Stimulated activated naive CD4-positive, alpha-beta T cell treated with Interleukin-2 at 50 U/mL for 16 hours (primary cell): ENCODE data around the gene SLC30A7.
"Not testable (repeated sequence)": the region's sequence is repeated elsewhere in the genome, so short reads cannot be mapped to it uniquely, and the experiment has no call there.

ENCODE experiments used
- DNase-seq: peaks from one replicate; lab custom pipeline; 2025; lab: John Stamatoyannopoulos, UW

The SLC30A7 gene

DNA sequence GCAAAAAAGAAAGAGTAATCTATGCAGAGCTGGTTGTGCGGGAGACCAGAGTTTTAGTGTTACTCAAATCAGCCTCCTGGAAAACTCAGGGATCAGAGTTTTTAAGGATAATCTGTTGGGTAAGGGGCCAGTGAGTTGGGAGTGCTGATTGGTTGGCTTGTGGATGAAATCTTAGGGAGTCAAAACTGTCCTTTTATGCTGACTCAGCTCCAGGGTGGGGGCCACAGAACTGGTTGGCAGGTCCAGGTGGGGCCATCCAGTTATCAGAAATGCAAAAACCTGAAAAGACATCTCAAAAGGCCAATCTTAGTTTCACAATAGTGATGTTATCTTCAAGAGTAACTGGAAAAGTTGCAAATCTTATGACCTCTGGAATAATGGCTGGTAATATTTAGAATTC, 4.5 kb upstream of the SLC30A7 start:
- DNase-seq: no peak

- no peak for DNase-seq
These were observed 3.3 kb upstream of the SLC30A7 start for GRCh38 chr1:100892554-100892953.

- no peak for DNase-seq
These were observed 2.2 kb upstream of the SLC30A7 start for GRCh38 chr1:100893718-100894117.

GRCh38 chr1:100894603-100895539, 1.0 kb upstream of the SLC30A7 start, which contains the start of gene EXTL2:
EXTL2 (minus strand) TSS chr1:100894842; CDS start chr1:100888757, 6,085 bp downstream.
- DNase-seq: peak; percentile 67

DNA sequence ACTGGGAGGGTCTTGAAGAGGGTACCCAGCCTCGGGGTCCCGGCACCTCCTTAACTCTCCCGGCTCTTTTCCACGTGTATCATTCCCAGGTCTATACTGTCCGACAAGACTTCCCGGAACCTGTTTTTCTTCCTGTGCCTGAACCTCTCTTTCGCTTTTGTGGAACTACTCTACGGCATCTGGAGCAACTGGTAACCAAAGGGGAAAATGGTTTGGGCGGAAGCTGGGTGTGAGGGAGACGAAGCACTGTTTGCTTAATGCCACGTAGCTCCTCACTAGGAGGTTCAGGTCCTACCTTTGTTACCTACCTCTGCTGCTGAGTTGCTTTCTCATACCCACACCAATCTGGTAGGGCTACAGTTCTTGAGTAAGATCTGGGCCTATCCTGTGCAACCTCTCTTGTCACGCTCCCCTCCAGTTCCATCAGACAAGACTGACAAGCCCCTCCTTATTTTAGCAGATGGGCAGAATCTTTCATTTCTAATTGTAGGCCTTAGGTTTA, 642 bp downstream of the SLC30A7 start:
- DNase-seq: peak; percentile 50

- no peak for DNase-seq
These were observed 6.5 kb downstream of the SLC30A7 start for GRCh38 chr1:100902365-100902764.

DNA sequence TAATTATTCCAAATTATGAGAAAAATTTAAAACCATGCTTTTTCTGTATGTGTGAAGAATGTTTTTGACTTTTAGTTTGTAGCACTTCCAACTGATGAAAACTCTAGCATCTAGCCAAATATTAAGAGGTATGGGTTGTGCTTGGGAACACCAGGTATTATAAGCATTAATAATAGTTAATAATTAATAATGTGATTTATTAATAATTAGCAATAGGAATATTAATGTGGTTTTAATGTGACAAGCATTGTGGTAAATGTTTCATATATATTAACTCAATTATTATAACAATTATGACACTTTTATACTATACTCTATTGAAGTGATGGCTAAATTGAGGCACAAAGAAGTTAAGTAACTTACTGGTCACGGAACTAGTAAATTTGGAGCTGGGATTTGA, 7.9 kb downstream of the SLC30A7 start:
- DNase-seq: no peak

DNA sequence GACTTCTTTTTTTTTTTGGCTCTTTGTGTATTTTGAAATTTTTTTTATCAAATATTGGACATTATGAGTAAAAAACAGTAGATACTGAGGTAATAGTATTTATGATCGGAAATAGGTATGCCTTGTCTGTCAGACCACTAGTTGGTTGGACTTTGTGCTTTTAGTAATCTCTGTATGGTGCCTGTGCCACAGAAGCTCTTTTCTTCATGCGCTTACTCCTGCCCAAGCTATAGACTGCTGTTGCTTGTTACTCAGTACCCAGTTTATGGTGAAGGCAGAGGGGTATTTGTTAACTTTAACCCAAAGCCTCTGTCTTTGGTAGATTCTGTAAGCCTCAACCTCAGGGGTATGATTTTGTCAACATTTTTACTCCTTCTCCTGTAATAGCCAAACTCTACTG, 8.6 kb downstream of the SLC30A7 start:
- no peak for DNase-seq

GRCh38 chr1:100905181-100905580, 9.3 kb downstream of the SLC30A7 start:
- no peak for DNase-seq

DNA sequence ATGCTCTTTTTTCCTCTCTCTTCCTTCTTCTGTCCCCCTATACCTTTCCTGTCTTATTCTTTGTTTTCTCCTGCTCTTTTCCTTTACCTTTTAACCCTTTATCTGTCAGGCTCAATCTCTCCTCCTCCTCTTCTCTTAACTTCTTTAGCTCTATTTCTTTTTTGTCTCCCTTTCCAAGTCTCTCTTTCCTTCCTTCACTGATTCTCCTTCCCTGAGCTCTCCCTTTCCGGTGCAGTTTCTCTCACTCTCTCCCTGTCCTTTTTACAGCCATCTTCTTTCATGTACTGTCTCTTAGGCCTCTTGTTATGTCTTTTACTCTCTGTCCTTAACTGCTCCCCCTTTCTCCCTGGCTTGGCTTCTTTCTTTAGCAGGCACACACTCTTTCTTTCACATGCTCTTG, 12.0 kb downstream of the SLC30A7 start:
- no peak for DNase-seq

DNA sequence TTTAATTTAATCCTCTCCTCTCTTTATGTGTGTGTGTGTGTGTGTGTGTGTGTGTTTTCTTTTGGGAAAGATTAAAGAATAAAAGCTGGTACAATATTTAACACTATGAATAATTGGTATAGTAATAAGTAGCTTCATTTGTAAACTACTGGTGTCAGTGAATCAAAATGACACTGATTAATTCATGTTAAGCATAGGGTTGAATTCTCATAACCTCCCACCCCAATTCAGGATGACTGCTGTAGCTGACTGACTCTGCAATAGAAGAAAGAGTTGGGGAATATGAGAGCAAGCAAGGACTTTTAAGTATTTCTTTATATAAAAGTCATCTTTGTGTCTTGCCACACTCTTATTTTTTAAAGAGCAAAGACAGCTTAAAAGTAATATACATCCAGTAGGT, 13.1 kb downstream of the SLC30A7 start:
- DNase-seq: no peak

GRCh38 chr1:100912019-100912418, 16.1 kb downstream of the SLC30A7 start:
- no peak for DNase-seq

- DNase-seq: no peak
These were observed 25.3 kb downstream of the SLC30A7 start for GRCh38 chr1:100921110-100921706.

DNA sequence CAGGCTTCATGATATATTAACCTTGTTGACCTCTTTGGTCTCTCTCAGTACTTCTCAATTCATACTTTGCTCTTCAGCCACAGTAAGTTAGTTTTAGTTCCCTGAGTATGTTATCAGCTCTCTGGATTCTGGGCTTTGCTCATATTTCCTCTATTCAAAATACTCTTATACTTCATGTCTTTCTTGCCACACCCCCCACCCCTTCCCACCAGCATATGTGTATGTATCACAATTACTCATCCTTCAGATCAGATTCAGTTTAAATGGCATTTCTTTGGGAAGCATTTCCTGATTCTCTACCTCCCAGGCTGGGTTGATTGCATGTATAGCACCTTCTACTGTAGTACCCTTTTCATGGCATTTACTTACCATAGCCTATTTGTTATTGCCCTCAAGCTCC, 28.3 kb downstream of the SLC30A7 start:
- DNase-seq: no peak

GRCh38 chr1:100924991-100925390, 29.1 kb downstream of the SLC30A7 start:
- no peak for DNase-seq

DNA sequence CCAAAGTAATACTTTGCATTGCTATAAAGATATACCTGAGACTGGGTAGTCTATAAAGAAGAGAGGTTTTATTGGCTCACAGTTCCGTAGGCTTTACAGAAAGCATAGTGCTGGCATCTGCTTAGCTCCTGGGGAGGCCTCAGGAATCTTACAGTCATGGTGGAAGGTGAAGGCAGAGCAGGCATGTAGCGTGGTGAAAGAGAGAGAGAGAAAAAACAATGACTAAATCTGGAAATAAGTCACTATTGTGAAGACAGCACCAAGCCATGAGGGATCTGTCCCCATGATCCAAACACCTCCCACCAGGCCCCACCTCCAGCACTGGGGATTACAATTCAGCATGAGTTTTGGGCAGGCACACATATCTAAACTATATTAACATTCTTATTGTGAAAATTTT, 30.4 kb downstream of the SLC30A7 start:
- DNase-seq: no peak

GRCh38 chr1:100927276-100927675, 31.4 kb downstream of the SLC30A7 start:
- no peak for DNase-seq

DNA sequence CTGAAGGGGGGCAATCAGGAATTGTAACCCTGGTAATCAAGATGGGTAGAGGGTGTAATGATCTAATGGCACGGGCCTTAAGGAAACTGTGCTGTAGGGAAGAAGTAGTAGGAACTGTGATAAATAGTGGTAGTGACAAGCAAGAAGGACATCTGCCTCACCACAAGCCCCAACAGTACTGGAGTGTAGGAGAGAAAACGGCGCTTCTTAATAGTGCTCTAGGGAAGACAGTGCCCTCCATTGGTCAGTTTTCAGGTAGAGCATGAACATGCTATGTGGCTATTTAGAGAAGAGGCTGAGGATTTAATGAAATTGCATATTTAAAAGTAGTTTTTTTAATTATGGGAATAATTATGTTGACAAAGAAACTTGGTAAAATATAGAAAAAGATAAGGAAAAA, 32.2 kb downstream of the SLC30A7 start:
- no peak for DNase-seq

DNA sequence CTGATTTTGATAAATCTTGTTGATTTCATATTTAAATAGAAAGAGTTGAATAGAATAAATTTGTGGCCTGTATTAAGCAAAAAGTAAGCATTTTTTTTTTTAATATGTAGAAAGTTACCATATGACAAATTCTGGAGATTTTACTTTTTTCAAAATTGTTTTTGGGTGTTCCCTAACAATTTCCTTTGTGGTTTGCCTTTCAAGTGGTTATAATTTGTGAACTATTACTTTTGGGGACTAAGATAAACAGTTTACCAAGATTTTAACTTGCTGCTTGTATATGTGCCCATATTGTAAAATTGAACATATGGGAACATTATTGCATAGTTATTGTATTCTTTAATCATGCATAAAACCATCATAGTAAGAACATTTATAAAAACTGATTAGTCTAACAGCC, 34.6 kb downstream of the SLC30A7 start:
- DNase-seq: no peak

DNA sequence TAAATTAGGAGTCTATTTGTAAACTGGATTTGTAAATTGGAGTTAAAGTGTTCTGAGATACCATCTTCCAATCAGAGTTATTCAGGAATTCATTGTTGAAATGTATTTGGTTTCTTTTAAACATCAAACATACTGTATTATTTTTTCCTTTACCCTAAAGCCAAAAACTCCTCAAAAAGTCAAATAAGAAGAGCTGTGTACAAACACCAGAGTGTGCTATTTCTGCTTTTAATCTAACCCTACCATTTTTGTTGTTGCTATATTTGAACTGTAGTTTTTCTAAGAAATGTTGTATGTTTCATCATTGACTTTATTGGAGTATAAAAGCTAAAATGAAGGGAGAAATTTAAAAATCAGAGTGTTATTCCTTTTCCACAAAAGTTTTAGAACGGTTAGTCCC, 35.8 kb downstream of the SLC30A7 start:
- no peak for DNase-seq

DNA sequence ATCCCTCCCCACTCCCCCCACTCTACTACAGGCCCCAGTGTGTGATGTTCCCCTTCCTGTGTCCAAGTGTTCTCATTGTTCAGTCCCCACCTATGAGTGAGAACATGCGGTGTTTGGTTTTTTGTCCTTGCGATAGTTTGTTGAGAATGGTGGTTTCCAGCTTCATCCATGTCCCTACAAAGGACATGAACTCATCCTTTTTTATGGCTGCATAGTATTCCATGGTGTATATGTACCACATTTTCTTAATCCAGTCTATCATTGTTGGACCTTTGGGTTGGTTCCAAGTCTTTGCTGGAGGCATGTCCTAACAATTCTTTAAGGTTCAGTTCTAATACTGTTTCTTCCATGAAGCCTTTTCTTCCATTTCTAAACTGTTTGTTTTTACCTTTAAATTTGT, 37.7 kb downstream of the SLC30A7 start:
- DNase-seq: not testable (repeated sequence)

GRCh38 chr1:100936194-100936967, 40.5 kb downstream of the SLC30A7 start:
- DNase-seq: no peak
